Ovary (tissue), 9 donors: Measurements from ENCODE around the gene USP31. TPM values are rescaled to one million over a fixed set of nuclear protein-coding genes. Genes with fewer than 3 reads are reported as not detected.

ENCODE experiments used
- DNase-seq, 5 donors: peaks; one replicate each; pipeline ENCODE4 v3.0.0-alpha.2; 2019 to 2020
- H3K27ac ChIP-seq, 2 donors: fragments of 200-600 bp; one replicate each; pipeline versions ENCODE4 v1.5.1 to v1.8.0; 2019 to 2022
- H3K27me3 ChIP-seq: fragments of 200-600 bp; one replicate; pipeline ENCODE4 v1.8.0; 2022
- H3K36me3 ChIP-seq: fragments of 200-600 bp; sonication (generic); one replicate; pipeline ENCODE4 v1.5.1; 2019
- H3K4me1 ChIP-seq: one replicate; pipeline ENCODE4 v1.8.1; 2013; ENCODE audit warnings: mild to moderate bottlenecking, moderate library complexity; ENCODE audit not compliant: insufficient read depth
- H3K4me3 ChIP-seq: fragments of 200-600 bp; sonication (generic); one replicate; pipeline ENCODE4 v1.5.1; 2017
- H3K9me3 ChIP-seq, 2 donors: fragments of 200-600 bp in 1 of 2; sonication (generic) in 1 of 2; one replicate each; pipeline versions ENCODE4 v1.5.1 to v1.8.1; 2013 to 2019; ENCODE audit warnings: mild to moderate bottlenecking in 1 of 2, moderate library complexity in 1 of 2
- EP300 ChIP-seq: sonication (generic); formaldehyde crosslinking; IDR thresholded peaks from one replicate; pipeline ENCODE4 v1.6.1; 2017; ENCODE audit warnings: antibody characterized with exemption
- POLR2A ChIP-seq: fragments of 450-650 bp; IDR thresholded peaks from one replicate; pipeline ENCODE4 v1.6.1; 2017; ENCODE audit warnings: antibody characterized with exemption, mild to moderate bottlenecking, moderate library complexity
- WGBS, 3 donors: extraction: QIAGEN DNeasy Blood & Tissue Kit in 1 of 3; methylation state at CpG; one replicate each; pipeline versions ENCODE4 v1.1.5 to v1.1.7; 2013 to 2017; 5-methylcytosine and 5-hydroxymethylcytosine counted together
- intact Hi-C, 4 donors: fragments of 100-400 bp; cut with DNase I; formaldehyde crosslinking; loops; one replicate each; pipeline versions ENCODE4 v1.11.0 to v1.15.1; 2022 to 2023
- polyA plus RNA-seq, 2 donors: library from polyadenylated mRNA; stranded (reverse); fragments of 200-250 nt in 1 of 2; fragments of 350-450 nt in 1 of 2; fragmentation: Illumina TruSeq in 1 of 2; extraction: RNeasy Lipid Tissue Mini Kit (QIAGEN cat#74804) in 1 of 2; gene quantifications; one replicate each; pipeline ENCODE4 v1.2.3, GENCODE V29; 2013 to 2014
- total RNA-seq, 7 donors: library from RNA; depleted of rRNA in 2 of 7; stranded (reverse); fragments of >200 nt in 2 of 7; fragmentation: NEBNext Ultra II Directional in 3 of 7; extraction: Animal tissue kit (Norgen Biotek cat#: 25700) in 3 of 7; gene quantifications; one replicate each; pipeline versions ENCODE4 v1.1.0 to v1.2.4, GENCODE V29; 2016 to 2023
- TF ChIP-seq, protein P1 (sequence below), 3 donors: fragments of 450-650 bp in 2 of 3; fragments of 200-600 bp in 1 of 3; IDR thresholded peaks; one replicate each; pipeline versions ENCODE4 v1.5.1 to v1.8.0; 2016 to 2022; ENCODE audit warnings: antibody characterized with exemption in 3 of 3, mild to moderate bottlenecking in 1 of 3
- donor health status: DM: no; HTN: no; CAD: no; lungs with moderate emphysema.
- donor health status: DM: no; HTN: no; CAD: no.
- donor health status: Bipolar disorder and iron deficiency.
- donor health status: DM: yes; HTN: yes; CAD: no.
- donor health status: DM: no; HTN: no; CAD: no.
- donor health status: DM: yes; HTN: yes; CAD: no.

The USP31 gene
- total and polyA plus RNA-seq, 9 donors: 1.5 to 10.6 (median 7.3) TPM

DNA sequence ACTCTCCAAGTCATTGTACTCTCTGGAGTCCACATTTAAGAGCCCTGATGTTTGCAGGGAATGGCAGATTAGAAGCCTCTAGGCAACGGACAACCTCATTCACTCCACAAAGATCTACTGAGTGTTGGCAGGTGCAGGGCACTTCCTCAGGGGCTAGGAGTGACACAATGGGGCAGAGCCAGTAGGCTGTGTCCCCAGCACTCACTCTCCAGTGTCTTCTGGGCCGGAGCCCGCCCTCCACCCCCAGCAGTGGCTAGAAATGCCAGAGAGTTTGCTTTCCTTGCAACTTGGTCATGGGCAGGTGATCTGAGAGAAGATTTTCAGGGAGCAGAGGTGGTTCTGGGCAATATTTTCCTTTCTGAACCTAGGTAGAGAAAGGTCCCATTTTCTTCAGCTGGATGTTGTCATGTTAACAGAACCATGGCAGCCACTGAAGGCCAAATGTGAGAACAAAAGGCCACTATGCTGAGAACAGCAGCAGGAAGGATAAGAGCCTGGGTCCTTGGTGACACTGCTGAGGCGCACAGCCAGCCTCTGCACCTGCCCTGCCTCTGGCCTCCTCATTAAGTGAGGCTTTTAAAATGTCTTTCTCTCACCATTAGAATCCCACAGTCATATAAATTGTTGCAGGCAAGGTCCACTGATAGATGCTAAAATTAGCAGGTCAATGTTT is 96.2 kb downstream of the USP31 start:
- TF ChIP-seq POLR2A (no peak), EP300 (no peak)
- TF ChIP-seq, protein P1, sequence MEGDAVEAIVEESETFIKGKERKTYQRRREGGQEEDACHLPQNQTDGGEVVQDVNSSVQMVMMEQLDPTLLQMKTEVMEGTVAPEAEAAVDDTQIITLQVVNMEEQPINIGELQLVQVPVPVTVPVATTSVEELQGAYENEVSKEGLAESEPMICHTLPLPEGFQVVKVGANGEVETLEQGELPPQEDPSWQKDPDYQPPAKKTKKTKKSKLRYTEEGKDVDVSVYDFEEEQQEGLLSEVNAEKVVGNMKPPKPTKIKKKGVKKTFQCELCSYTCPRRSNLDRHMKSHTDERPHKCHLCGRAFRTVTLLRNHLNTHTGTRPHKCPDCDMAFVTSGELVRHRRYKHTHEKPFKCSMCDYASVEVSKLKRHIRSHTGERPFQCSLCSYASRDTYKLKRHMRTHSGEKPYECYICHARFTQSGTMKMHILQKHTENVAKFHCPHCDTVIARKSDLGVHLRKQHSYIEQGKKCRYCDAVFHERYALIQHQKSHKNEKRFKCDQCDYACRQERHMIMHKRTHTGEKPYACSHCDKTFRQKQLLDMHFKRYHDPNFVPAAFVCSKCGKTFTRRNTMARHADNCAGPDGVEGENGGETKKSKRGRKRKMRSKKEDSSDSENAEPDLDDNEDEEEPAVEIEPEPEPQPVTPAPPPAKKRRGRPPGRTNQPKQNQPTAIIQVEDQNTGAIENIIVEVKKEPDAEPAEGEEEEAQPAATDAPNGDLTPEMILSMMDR (IDR thresholded peaks at IDR 0.05): no peak
- 77 to 87% (median 78%) methylated on average over 4 of the region's 4 CpGs for WGBS, 3 donors
- DNase-seq: no peak
- H3K36me3 ChIP-seq: no peaks in the 10 kb centered on the region
- H3K4me3 ChIP-seq: no peak overlapping the region
- intact Hi-C loops: no loop called here
- H3K4me1 ChIP-seq: no peaks in the 10 kb centered on the region
- H3K9me3 ChIP-seq: no peaks in the 10 kb centered on the region
- H3K27ac ChIP-seq: no peak overlapping the region
- H3K27me3 ChIP-seq: no peaks in the 10 kb centered on the region

DNA sequence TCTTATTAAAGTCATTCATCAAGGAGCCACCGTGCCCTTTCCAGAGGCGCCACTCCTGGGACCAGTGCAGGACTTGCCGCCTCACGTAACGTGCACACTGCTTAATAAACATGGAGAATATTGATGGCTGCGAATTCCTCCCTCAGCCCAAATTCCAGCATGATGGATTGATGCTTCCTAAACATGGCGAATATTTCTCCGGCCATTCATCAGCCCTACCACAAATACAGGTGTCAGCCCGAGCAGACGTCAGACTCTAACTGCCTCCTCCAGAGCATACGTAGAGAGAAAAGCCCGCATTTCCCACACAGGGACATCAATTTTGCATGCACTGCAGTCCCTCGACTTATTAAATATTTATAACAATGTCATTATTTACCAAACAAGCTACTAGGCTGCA is 97.0 kb downstream of the USP31 start:
- no peaks in the 10 kb centered on the region for H3K36me3 ChIP-seq
- H3K27ac ChIP-seq: no peak overlapping the region
- DNase-seq: no peak
- H3K27me3 ChIP-seq: no peaks in the 10 kb centered on the region
- H3K4me1 ChIP-seq: no peaks in the 10 kb centered on the region
- H3K4me3 ChIP-seq: no peak overlapping the region
- intact Hi-C loops: no loop called here
- TF ChIP-seq EP300 (no peak), POLR2A (no peak)
- TF ChIP-seq, protein P1 (IDR thresholded peaks at IDR 0.05): no peak
- WGBS, 3 donors: 7 to 21% (median 8%) methylated on average over 13 of the region's 13 CpGs
- H3K9me3 ChIP-seq: no peaks in the 10 kb centered on the region

DNA sequence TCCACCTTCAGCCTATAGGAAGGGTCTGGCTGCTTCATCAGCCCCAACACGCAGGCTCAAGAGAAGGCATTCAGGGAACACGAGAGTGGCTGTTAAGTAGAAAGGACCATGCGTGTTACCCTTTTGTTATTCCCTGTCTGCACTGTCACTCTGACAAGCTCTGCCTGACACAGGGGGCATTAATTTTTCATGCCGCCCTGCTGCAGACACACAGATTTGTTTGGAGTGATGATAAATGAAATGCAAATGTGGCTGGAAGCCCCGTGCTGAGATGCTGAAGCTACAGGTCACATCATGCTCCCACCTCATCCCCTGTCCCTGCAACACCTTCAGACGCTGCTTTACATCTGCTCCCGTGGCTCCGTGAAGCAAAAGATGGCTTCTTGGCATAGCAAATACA is 97.7 kb downstream of the USP31 start:
- H3K4me3 ChIP-seq: no peak overlapping the region
- no peaks in the 10 kb centered on the region for H3K9me3 ChIP-seq
- intact Hi-C loops: no loop called here
- WGBS, 3 donors: 8 to 43% (median 22%) methylated on average over 8 of the region's 8 CpGs
- no peaks in the 10 kb centered on the region for H3K36me3 ChIP-seq
- no peaks in the 10 kb centered on the region for H3K4me1 ChIP-seq
- no peak overlapping the region for H3K27ac ChIP-seq
- no peak for DNase-seq
- TF ChIP-seq POLR2A (no peak), EP300 (no peak)
- TF ChIP-seq, protein P1 (IDR thresholded peaks at IDR 0.05): no peak
- H3K27me3 ChIP-seq: no peaks in the 10 kb centered on the region

DNA sequence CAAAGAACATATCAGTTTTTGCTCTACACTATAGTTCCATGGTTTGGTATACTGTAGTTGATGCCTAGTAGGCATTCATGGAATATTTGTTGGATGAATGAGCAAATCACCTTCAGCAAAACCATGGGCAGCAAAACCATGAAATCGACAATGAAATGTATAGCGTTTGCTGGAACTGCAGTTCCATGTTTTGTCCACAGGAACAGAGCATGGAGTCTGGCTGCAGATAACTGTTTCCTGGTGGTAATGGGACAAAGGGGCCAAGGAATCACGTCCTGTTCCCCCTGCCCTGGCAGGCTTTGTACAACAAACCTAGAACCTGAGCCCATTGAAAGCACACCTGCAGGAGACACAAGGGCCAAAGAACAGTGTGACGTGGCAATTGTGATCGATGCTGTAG is 101.1 kb downstream of the USP31 start:
- 73 to 78% (median 76%) methylated on average over 5 of the region's 5 CpGs for WGBS, 3 donors
- no peaks in the 10 kb centered on the region for H3K36me3 ChIP-seq
- no peaks in the 10 kb centered on the region for H3K9me3 ChIP-seq
- intact Hi-C loops: no loop called here
- DNase-seq: no peak
- TF ChIP-seq POLR2A (no peak), EP300 (no peak)
- TF ChIP-seq, protein P1 (IDR thresholded peaks at IDR 0.05): no peak
- H3K4me3 ChIP-seq: no peak overlapping the region
- no peak overlapping the region for H3K27ac ChIP-seq
- no peaks in the 10 kb centered on the region for H3K4me1 ChIP-seq
- no peaks in the 10 kb centered on the region for H3K27me3 ChIP-seq
